CD4-positive, alpha-beta T cell treated with Interleukin-15 for 4 hours (primary cell): ENCODE data around the gene SULF2.

ENCODE experiments used
- DNase-seq: peaks from one replicate; pipeline ENCODE4 v3.0.0-alpha.2; 2020; ENCODE audit warnings: low spot score

The SULF2 gene

DNA sequence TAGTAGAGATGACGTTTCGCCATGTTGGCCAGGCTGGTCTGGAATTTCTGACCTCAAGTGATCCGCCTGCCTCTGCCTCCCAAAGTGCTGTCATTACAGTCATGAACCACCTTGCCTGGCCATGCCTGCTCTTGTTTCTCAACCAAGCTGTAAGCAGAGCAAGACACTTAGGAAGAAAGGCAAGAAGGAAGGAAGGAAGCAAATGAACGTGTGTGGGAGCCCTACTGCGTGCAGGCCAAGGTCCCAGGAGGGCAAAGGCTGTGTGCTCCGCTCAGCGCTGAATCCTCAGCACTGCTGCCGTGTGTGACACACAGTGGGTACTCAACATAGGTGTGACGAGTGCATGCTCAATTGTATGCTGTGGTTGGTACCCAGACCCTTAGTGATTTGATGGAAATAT lies 47.4 kb downstream of the SULF2 start:
- DNase-seq: no peak

- no peak for DNase-seq
Measured at GRCh38 chr20:47736570-47737152, 48.6 kb downstream of the SULF2 start.

DNA sequence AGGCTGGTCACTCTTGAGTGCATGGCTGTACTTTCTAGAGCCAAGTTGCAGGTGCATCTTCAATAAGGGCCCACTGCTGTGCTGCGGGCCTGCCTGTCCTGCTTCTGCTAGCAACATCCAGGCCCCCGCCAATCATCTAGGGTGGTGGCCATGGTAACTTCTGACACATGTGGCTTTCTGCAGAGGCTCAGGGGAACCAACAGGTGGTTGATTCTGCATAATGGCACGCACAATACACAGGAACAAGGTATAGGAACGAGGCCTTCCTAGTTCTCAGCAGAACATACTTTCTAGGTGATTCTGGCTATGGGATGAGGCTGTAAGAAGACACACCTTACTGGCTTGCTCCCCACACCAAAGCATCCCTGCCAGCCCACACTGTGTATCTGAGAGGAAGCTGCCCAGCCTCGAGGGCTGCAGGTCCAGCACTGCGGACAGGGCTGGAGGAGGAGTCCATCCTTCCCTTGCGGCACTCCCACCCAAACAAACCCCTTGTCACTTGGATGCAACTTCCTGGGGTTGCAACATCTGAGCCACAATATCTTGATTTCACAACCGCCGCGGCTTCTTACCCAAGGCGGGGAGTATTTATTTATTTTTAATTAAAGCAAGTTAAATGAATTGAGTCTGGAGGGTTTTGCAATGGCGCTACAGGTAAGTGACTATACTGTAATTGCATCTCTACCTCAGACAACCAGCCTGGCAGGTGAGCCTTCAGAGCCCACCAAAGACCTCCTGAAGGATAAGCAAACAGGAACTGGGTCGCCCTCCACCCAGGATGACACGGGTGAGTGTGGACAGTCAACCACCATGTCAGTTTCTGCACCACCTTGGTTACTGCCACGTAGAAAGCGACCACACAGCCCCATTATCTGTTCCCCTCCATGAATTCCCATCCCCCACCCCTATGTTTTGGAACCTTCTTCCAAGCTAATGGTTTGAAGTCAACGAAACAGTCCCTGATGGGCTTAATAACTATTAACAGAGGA lies 49.6 kb downstream of the SULF2 start:
- DNase-seq: no peak

- no peak for DNase-seq
Measured at GRCh38 chr20:47734870-47735269, 50.4 kb downstream of the SULF2 start.

DNA sequence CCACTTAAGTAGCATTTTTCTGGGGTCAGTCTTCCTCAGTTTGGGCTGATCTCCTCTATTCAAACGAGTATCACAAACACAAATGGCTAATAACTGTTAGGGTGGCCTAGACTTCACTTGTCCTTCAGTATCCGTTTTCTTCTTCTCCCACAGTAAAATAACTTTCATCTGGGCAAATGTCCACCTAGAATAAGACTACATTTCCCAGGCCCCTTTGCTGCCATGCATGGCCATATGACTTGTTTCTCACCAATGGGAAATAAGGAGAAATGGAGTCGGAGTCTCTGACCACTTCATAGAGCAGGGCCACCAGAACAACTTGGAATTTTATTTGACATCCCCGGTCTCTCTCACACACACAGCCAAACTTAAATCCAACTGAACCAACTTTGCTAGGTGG lies 51.4 kb downstream of the SULF2 start:
- DNase-seq: no peak

DNA sequence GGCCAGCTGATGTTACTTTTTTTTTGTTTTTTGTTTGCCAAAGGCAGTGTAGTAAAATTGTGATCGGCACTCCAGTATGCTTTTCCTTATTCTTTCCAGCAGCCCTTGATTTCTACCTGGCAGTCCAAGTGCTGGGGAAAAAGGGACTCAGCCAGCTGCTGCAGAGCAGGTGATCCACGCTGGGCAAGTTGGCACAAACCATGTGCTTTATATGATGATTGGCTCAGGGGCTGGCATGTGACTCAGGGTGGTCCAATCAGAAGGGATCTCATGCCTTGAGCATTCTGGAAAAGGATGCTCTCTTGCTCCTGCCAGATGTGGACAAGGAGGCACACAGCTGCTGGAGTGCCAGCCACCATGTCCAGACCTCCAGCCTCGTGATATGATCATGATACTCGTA lies 54.5 kb downstream of the SULF2 start:
- no peak for DNase-seq

DNA sequence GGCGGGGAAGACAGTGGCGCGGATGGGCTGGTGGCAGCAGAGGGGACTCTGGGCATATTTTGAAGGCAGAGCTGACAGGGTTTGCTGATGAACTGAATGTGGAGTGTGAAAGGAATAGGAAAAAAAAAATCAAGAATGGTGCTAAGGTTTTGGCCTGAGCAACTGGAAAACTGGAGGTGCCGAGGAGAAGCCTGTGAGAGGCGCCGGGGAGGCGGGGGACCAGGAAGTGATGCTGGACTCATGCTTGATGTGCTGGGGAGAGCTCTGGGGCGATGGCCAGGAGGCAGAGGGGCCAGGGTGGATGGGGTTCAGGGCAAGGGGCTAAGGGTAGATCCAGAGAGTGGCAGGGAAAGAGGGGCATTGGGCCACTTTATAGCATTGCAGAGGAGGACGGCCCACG lies 55.8 kb downstream of the SULF2 start:
- no peak for DNase-seq

DNA sequence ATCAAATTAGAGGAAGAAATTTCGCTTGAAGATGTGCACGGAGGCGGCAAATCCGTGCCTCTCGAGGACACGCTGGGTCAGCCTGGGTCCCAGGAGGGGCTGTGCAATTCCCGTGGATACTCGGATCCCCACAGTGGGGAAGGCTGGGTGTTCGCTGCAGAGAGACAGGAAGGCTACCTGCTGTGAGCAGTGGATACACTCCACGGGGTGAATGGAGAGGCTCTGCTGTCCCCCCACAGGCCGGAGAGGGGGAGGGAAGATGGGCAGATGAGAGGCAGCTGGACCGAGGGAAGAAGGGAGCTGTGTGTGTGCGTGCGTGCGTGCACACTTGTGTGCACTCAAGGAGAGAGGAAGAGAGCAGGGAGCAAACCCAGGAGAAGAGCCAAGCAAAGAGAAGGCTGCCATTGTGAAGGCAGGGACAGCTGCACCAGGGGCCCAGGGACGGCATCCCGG lies 57.3 kb downstream of the SULF2 start:
- DNase-seq: no peak

DNA sequence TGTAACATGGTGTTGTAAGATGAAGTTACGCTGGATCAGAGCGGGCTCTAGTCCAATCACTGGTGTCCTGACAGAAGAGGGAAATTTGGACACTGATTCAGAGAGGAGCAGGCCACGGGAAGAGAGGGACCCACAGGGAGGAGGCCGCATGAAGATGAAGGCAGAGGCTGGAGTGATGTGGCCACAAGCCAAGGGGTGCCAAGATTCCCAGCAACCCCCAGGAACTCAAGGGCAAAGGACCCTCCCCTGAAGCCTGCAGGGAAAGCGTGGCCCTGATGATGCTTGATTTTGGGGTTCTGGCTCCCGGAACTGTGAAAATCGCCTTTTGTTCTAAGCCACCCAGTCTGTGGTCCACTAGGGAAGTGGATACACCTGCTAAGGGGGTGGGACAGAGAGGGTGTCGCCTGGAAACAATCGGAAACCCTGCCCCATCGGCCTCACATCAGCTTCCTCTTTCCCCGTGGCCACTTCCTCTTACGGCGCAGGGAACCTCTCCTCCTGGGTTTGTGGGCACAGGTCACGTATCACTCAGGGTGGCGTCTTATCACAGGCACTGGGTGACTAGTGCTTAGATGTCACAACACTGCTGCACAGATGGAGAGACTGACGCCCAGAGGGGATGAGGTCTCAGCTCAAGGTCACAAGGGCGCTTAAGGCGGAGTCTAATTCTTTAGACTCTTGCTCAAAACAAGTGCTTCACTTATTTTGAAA lies 58.0 kb downstream of the SULF2 start:
- DNase-seq: peak; percentile 68

DNA sequence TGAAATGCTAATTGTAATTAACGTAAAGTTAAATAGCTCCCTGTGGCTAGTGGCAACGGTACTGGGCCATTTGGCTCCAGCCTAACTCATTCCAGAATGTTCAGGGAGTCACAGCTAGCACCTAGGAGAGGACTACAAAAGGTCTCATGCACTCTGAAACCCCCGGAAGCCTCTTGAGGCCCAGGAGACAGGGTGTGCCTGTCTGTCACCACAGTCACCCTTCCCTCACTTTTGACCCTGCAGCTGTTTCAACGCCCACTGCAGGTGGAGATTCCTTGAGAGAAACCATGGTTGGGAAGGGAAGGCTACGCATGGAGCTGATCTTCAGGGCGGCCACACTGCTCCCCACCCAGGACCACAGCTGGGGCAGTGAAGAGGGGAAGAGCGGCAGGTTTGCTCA lies 58.6 kb downstream of the SULF2 start:
- no peak for DNase-seq

GRCh38 chr20:47725248-47725973 lies 59.9 kb downstream of the SULF2 start:
- peak; percentile 80 for DNase-seq

- no peak for DNase-seq
Measured at GRCh38 chr20:47724910-47725247, 60.4 kb downstream of the SULF2 start.

DNA sequence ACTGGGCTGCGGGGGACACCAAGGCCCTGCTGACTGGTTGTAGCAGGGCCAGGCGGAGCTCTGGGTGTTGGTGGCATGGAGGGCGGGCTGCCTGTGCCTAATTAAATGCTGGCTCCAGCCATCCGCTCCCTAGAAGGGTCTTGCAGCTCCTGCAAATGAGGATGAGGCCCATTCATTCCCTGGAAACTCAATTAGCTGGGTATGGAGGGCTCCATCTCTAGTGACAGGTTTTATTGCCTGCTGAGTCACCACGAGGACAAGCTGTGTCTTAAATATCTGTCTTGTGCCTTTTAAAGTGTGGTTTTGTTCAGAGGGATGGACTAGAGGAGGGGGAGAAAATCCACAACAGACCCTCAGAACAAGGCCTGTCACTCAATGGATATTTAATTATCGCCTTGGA lies 60.9 kb downstream of the SULF2 start:
- no peak for DNase-seq

GRCh38 chr20:47723322-47723721 lies 62.0 kb downstream of the SULF2 start:
- DNase-seq: no peak

- DNase-seq: no peak
Measured at GRCh38 chr20:47720636-47721427, 64.4 kb downstream of the SULF2 start.

GRCh38 chr20:47719625-47720024 lies 65.7 kb downstream of the SULF2 start:
- DNase-seq: no peak

DNA sequence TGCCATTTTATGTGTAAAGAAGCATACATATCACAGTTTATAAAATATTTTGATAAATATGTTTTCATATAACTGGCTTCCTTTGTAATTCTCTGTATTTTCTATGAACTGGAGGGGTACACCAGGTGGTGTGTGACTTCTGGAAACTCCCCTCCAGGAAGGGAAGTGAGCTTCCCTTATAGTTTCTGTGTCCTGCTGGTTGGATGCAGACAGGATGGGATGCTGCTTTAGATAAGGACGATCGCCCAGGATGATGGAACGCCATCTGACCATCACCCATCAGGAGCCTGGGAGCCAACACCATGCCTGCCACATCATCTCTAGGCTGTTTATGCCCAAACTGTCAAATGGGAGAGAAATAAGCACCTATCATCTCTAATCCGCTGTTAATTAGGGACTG lies 66.1 kb downstream of the SULF2 start:
- DNase-seq: no peak

GRCh38 chr20:47718398-47718797 lies 66.9 kb downstream of the SULF2 start:
- DNase-seq: no peak

GRCh38 chr20:47717421-47717820 lies 67.9 kb downstream of the SULF2 start:
- DNase-seq: no peak

- no peak for DNase-seq
Measured at GRCh38 chr20:47713878-47714450, 71.3 kb downstream of the SULF2 start.

DNA sequence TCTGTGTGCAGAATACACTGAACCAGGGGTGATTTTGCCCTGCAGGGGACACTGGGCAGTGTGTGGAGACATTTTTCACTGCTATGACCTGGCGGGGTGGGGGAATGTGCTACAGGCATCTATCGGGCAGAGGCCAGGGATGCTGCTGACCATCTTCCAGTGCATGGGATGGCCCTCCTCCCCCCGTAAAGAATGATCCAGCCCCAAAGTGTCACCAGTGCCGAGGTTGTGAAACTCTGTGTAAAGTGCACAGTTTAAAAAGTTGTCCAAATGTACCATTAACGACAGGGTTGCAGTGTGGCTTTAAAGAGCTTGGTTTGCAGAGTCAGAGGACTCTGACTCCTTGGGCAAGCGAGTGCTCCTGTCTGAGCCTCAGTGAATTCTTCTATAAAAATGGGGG lies 72.1 kb downstream of the SULF2 start:
- DNase-seq: no peak
